ENCODE measurements around the gene UBE3A.

Gene UBE3A

DNA sequence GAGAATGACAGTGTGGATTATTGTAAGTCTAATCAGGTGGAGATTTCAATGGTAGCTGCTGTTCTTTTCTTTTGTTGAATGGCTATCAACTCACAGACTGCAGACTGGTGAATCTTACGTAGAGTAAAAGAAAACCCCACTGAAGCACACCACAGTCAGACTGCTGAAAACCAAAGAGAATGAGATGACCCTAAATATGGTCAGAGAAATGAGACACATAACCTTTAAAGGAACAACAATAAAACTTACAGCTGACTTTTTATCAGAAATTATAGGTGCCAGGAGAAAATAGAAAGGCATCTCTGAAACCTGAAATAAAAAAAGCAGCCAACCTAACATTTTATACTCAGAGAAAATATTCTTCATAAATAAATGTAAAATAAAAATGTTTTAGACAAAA, 12.7 kb upstream of the UBE3A start:
- in situ Hi-C loops (cut with HindIII; ENCODE audit: low pct_ligation_motif_present, low sequenced_read_pairs), result no loop called here
- TF ChIP-seq, protein P1, sequence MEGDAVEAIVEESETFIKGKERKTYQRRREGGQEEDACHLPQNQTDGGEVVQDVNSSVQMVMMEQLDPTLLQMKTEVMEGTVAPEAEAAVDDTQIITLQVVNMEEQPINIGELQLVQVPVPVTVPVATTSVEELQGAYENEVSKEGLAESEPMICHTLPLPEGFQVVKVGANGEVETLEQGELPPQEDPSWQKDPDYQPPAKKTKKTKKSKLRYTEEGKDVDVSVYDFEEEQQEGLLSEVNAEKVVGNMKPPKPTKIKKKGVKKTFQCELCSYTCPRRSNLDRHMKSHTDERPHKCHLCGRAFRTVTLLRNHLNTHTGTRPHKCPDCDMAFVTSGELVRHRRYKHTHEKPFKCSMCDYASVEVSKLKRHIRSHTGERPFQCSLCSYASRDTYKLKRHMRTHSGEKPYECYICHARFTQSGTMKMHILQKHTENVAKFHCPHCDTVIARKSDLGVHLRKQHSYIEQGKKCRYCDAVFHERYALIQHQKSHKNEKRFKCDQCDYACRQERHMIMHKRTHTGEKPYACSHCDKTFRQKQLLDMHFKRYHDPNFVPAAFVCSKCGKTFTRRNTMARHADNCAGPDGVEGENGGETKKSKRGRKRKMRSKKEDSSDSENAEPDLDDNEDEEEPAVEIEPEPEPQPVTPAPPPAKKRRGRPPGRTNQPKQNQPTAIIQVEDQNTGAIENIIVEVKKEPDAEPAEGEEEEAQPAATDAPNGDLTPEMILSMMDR (IDR thresholded peaks at IDR 0.05; ENCODE audit: low read depth, low read length, missing control alignments), result no peak
- Histone ChIP-seq H3K36me3 (replicated peaks) (no peaks in the 10 kb centered on the region), H3K27ac (no peak overlapping the region), H3K4me3 (ENCODE audit: low read depth, low read length) (no peak overlapping the region), H3K27me3 (replicated peaks) (no peaks in the 10 kb centered on the region)
- DNase-seq, result no peak

DNA sequence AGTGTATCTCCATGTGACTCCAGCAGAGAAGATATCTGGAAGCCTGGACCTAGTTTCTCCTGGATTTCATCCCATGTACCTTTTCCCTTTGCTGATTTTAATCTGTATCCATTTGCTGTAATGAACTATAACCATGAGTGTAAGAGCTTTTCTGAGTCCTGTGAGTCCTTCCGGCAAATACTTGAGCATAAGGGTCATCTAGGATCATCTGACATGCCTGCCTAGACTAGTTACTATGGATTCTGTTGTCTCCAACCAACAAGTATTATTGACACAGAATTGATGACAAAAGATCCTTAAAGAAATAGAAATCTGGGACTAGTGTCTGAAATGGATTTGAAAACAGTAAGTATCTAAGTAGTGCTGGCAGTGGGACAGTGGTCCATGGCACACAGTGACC, 11.3 kb upstream of the UBE3A start:
- Histone ChIP-seq H3K27ac (no peak overlapping the region), H3K4me3 (ENCODE audit: low read depth, low read length) (no peak overlapping the region), H3K27me3 (replicated peaks) (no peaks in the 10 kb centered on the region), H3K36me3 (replicated peaks) (no peaks in the 10 kb centered on the region)
- DNase-seq, result no peak
- TF ChIP-seq, protein P1 (IDR thresholded peaks at IDR 0.05; ENCODE audit: low read depth, low read length, missing control alignments), result no peak
- in situ Hi-C loops (cut with HindIII; ENCODE audit: low pct_ligation_motif_present, low sequenced_read_pairs), result no loop called here

DNA sequence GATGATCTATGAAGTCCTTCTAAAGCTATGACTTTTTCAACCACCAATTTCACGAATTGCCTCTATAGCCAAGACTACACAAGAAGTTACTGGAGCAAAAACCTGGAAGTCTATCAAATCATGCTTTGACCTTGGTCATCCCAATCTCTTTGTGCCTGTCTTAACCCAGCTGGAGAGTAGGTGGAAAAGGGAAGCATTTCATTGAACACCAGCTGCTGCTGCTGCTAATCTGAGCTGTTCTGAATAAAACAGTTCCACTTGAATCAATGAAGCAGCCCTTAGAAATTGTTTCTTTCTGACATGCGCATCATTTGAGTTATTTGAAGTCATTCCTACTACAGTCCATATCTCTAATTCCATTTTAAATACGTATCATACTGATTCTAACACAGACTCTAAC, 7.3 kb upstream of the UBE3A start:
- no peak overlapping the region for H3K27ac ChIP-seq
- in situ Hi-C loops (cut with HindIII; ENCODE audit: low pct_ligation_motif_present, low sequenced_read_pairs), result no loop called here
- TF ChIP-seq, protein P1 (IDR thresholded peaks at IDR 0.05; ENCODE audit: low read depth, low read length, missing control alignments), result no peak
- no peaks in the 10 kb centered on the region for H3K27me3 ChIP-seq (replicated peaks)
- H3K4me3 ChIP-seq (ENCODE audit: low read depth, low read length), result no peak overlapping the region
- H3K36me3 ChIP-seq (replicated peaks), result no peaks in the 10 kb centered on the region
- no peak for DNase-seq

DNA sequence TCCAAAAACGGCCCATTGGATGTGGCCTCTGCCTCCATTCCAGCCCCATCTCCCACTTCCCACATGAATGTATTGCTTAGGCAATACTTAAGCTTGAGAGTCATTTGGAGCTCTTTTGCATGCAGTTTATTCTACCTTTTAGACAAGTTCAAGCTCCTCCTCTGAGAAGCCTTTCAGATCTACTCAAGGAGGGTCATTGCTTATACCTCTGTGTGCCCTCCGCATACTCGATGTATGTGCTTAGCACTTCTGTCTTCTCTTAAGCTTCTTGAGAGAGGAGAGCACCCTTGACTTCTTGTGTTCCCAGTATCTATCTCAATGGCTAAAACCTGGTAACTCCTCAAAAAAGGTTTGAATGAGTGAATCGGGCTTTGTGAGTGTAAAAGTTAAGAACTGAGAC, 6.6 kb upstream of the UBE3A start:
- H3K4me3 ChIP-seq (ENCODE audit: low read depth, low read length), result no peak overlapping the region
- TF ChIP-seq, protein P1 (IDR thresholded peaks at IDR 0.05; ENCODE audit: low read depth, low read length, missing control alignments), result no peak
- DNase-seq, result no peak
- in situ Hi-C loops (cut with HindIII; ENCODE audit: low pct_ligation_motif_present, low sequenced_read_pairs), result no loop called here
- no peaks in the 10 kb centered on the region for H3K27me3 ChIP-seq (replicated peaks)
- H3K27ac ChIP-seq, result no peak overlapping the region
- no peaks in the 10 kb centered on the region for H3K36me3 ChIP-seq (replicated peaks)

DNA sequence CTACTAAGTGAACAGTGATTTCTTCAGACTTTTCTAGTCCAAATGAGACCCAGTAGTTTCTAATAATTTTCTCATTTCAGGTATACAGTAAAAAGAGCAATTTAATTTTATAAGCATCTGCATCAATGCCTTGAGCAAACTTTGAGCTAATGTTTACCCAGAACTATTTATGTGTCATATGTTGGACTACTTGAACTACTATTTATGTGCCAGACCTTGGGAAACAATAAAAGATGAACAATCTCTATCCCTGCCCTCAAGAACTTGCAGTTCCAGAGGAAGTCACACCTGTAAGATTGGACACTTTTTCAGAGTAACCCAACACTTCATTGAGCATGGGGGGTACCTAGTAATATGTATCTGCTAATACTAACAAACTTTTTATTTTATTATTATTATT, 2.3 kb upstream of the UBE3A start:
- no peak overlapping the region for H3K4me3 ChIP-seq (ENCODE audit: low read depth, low read length)
- no peak for DNase-seq
- in situ Hi-C loops (cut with HindIII; ENCODE audit: low pct_ligation_motif_present, low sequenced_read_pairs), result no loop called here
- H3K27ac ChIP-seq, result no peak overlapping the region
- TF ChIP-seq, protein P1 (IDR thresholded peaks at IDR 0.05; ENCODE audit: low read depth, low read length, missing control alignments), result no peak
- no peaks in the 10 kb centered on the region for H3K36me3 ChIP-seq (replicated peaks)
- H3K27me3 ChIP-seq (replicated peaks), result no peaks in the 10 kb centered on the region

DNA sequence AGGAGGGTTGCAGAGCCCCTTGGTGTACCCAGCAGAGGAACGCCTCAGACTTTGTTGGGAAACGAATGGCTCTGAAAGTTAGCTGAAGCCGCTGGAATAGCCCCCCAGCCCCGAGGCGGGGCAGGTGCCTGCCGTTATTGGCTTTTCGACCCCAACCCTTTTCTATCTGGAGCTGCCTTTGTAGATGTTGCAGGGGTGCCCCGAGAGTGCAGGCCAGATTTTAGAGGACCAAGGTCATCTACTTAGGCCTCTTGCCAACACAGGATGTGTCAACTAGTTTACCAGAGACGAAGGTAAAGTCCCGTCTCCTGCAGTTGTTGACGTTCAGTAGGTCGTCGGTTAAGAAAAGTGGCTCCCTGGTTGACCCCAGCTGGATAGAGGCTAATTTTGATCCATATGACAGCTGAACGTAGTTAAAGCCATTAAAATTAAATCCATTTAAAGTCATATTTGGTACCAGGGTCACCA, 579 bp upstream of the UBE3A start:
- DNase-seq, result peak; percentile 5

More for the DNA sequence above, 579 bp upstream of the UBE3A start:
- no peaks in the 10 kb centered on the region for H3K27me3 ChIP-seq (replicated peaks)
- peak overlapping the region; percentile 97 for H3K27ac ChIP-seq
- TF ChIP-seq, protein P1 (IDR thresholded peaks at IDR 0.05; ENCODE audit: low read depth, low read length, missing control alignments), result no peak
- in situ Hi-C loops (cut with HindIII; ENCODE audit: low pct_ligation_motif_present, low sequenced_read_pairs), result no loop called here
- peak overlapping the region; percentile 70 for H3K4me3 ChIP-seq (ENCODE audit: low read depth, low read length)
- no peaks in the 10 kb centered on the region for H3K36me3 ChIP-seq (replicated peaks)
